ACC112 (cell line): ENCODE results near the gene SYNGR3.

Experiments
- H2AFZ ChIP-seq: fragments of 200-600 bp; sonication (generic); one replicate; pipeline ENCODE4 v1.6.0; 2017; ENCODE audit warnings: antibody characterized with exemption, low read length; ENCODE audit not compliant: unreplicated experiment
- H3K27ac ChIP-seq: fragments of 200-600 bp; sonication (generic); 2 replicates; pipeline ENCODE4 v1.5.1; 2014; ENCODE audit warnings: low read depth, mild to moderate bottlenecking, antibody characterized with exemption, low read length, moderate library complexity
- H3K27me3 ChIP-seq: fragments of 200-600 bp; sonication (generic); 2 replicates; pipeline ENCODE4 v1.6.1; 2014; ENCODE audit warnings: mild to moderate bottlenecking, antibody characterized with exemption, low read length, moderate library complexity, mixed read lengths; ENCODE audit not compliant: insufficient read depth
- H3K36me3 ChIP-seq: fragments of 200-600 bp; sonication (generic); 2 replicates; pipeline ENCODE4 v1.6.1; 2016; ENCODE audit warnings: mild to moderate bottlenecking, antibody characterized with exemption, low read length, moderate library complexity, mixed read lengths; ENCODE audit not compliant: insufficient read depth
- H3K4me1 ChIP-seq: fragments of 200-600 bp; sonication (generic); one replicate; pipeline ENCODE4 v1.6.1; 2016; ENCODE audit warnings: low read length, mixed read lengths; ENCODE audit not compliant: insufficient read depth, unreplicated experiment, control insufficient read depth
- H3K4me3 ChIP-seq: fragments of 200-600 bp; sonication (generic); 2 replicates; pipeline ENCODE4 v1.5.1; 2014; ENCODE audit warnings: mild to moderate bottlenecking, low read depth, low read length
- H3K79me2 ChIP-seq: fragments of 200-600 bp; sonication (generic); one replicate; pipeline ENCODE4 v1.6.0; 2016; ENCODE audit warnings: low read length; ENCODE audit not compliant: control insufficient read depth, unreplicated experiment, insufficient read depth

SYNGR3 gene

DNA sequence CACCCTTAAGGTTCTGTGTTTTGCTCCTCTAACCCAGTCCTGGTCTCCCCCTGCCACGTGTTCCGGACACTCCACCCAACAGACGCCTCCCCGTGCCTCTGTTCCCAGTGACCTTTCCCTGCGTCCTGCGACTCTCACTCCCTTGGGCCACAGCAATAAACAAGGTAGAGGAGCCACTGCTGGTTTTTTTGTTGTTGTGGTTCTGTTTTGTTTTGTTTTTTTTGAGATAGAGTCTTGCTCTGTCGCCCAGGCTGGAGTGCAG lies 26.1 kb downstream of the SYNGR3 start:
- peak overlapping the region; percentile 35; the same call in 1 of the 2 replicates for H3K27ac ChIP-seq
- H3K79me2 ChIP-seq, result peaks cover under 1% of the 10 kb centered on the region
- no peak overlapping the region for H2AFZ ChIP-seq
- H3K27me3 ChIP-seq, result peaks cover 15% of the 10 kb centered on the region
- H3K4me1 ChIP-seq, result peaks cover 9% of the 10 kb centered on the region
- no peaks in the 10 kb centered on the region for H3K36me3 ChIP-seq
- no peak overlapping the region for H3K4me3 ChIP-seq

DNA sequence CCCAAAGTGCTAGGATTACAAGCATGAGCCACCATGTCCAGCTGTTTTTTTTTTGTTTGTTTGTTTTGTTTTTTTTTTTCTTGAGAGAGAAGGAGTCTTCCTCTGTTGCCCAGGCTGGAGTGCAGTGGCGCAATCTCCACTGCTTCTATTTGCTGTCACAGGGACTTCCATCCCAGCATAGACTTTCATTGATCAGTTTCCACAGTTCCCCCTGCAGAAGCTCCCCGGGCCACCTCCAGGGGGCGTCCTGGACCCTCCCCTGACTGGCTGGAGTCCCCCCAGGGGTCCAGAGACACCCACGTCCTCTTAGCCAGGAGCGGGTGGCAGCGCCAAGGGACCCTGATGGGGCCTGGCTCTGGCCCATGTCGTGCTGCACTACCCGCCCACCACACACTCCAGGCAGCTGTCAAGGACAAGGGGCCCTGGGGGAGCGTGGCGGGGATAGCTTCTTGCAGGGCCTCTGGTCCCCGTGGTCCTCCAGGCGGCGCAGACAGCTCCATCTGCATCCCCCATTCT lies 26.7 kb downstream of the SYNGR3 start:
- H3K27me3 ChIP-seq, result peaks cover 16% of the 10 kb centered on the region
- no peak overlapping the region for H3K27ac ChIP-seq
- H2AFZ ChIP-seq, result no peak overlapping the region
- H3K79me2 ChIP-seq, result no peaks in the 10 kb centered on the region
- H3K4me1 ChIP-seq, result peaks cover 9% of the 10 kb centered on the region
- no peaks in the 10 kb centered on the region for H3K36me3 ChIP-seq
- H3K4me3 ChIP-seq, result no peak overlapping the region

GRCh38 chr16:2019518-2019920 lies 29.7 kb downstream of the SYNGR3 start, which contains the start of gene NPW:
TSS of gene NPW (plus strand) at chr16:2019785.
- H2AFZ ChIP-seq, result peak within 1 kb of the TSS; percentile 25
- peaks cover 16% of the 10 kb centered on the region for H3K27me3 ChIP-seq
- H3K36me3 ChIP-seq, result no peaks in the 10 kb centered on the region
- peak within 1 kb of the TSS; percentile 51 for H3K4me3 ChIP-seq
- H3K79me2 ChIP-seq, result no peaks in the 10 kb centered on the region
- no peak within 1 kb of the TSS for H3K27ac ChIP-seq
- H3K4me1 ChIP-seq, result peaks cover 9% of the 10 kb centered on the region

- Histone ChIP-seq H3K79me2 (no peaks in the 10 kb centered on the region), H3K27me3 (peaks cover 16% of the 10 kb centered on the region), H3K27ac (no peak overlapping the region), H3K4me3 (peak overlapping the region; percentile 51), H3K36me3 (no peaks in the 10 kb centered on the region), H2AFZ (peak overlapping the region; percentile 25), H3K4me1 (peaks cover 8% of the 10 kb centered on the region)
These were observed 30.4 kb downstream of the SYNGR3 start for GRCh38 chr16:2019921-2020831.

DNA sequence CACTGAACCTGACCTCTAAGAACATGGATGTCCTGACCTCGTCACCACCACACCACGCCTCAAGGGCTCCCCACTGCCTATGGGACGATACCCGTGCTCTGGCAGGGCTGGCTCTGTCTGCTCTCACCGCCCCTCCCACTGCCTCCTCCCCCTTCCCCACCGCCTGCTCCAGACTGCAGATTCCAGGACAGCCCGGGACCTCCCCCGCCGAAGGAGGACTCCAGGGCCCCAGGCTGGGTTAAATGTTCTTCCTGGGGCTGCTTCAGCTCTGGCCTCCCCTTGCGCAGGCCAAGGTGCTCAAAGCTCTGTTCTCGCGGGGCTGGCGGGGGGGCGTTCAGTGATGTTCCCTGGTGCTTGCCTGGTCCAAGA lies 32.9 kb downstream of the SYNGR3 start:
- Histone ChIP-seq H2AFZ (peak overlapping the region; percentile 83), H3K4me1 (peaks cover 4% of the 10 kb centered on the region), H3K27ac (no peak overlapping the region), H3K79me2 (no peaks in the 10 kb centered on the region), H3K36me3 (no peaks in the 10 kb centered on the region), H3K4me3 (peak overlapping the region; percentile 59), H3K27me3 (peaks cover 16% of the 10 kb centered on the region)

- peaks cover 4% of the 10 kb centered on the region for H3K4me1 ChIP-seq
- H3K79me2 ChIP-seq, result no peaks in the 10 kb centered on the region
- no peaks in the 10 kb centered on the region for H3K36me3 ChIP-seq
- H3K27me3 ChIP-seq, result peaks cover 16% of the 10 kb centered on the region
- H3K27ac ChIP-seq, result no peak overlapping the region
- H2AFZ ChIP-seq, result peak overlapping the region; percentile 83
- H3K4me3 ChIP-seq, result peak overlapping the region; percentile 73
These were observed 33.6 kb downstream of the SYNGR3 start for GRCh38 chr16:2023092-2024031.

DNA sequence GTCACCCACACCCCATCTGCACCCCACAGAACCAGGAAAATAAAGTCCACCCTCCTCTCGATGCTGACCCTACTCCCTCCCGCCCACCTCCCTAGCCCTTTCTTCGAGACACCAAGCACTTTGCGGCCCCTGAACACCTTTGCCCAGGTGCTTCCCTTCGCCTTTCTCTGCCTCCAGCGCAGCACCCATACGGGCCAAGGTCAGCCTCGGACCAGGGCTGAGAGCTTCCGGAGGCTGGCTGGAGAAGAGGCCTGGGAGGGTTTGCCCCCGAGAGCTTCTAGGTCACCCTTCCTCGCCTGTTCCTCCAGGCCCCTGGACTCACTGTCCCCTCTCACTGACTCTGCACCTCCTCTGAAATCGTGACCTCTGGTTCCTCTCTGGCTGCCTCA lies 34.3 kb downstream of the SYNGR3 start:
- peaks cover 4% of the 10 kb centered on the region for H3K4me1 ChIP-seq
- no peak overlapping the region for H3K27ac ChIP-seq
- no peaks in the 10 kb centered on the region for H3K36me3 ChIP-seq
- peaks cover 16% of the 10 kb centered on the region for H3K27me3 ChIP-seq
- no peaks in the 10 kb centered on the region for H3K79me2 ChIP-seq
- H3K4me3 ChIP-seq, result no peak overlapping the region
- H2AFZ ChIP-seq, result no peak overlapping the region

DNA sequence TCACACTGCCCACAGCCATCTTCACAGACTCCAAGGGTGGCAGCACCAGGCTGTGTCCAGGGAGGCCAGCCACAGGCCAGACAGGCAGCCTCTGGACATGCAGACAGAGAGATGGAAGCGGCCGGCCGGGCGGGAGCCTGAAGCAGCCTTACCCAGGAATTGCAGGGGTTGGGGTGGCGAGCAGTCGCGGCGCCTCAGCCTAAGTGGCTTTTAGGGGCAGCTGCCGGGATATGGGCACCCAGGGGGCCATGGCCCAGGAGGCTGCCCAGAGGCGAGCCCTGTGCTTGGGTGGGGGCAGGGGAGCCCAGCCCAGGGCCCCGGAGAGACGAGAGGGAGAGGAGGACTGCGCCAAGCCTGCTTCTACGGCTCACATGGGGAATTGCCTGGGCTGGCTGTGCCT lies 35.5 kb downstream of the SYNGR3 start:
- H3K4me1 ChIP-seq, result peaks cover 4% of the 10 kb centered on the region
- no peak overlapping the region for H3K27ac ChIP-seq
- H2AFZ ChIP-seq, result no peak overlapping the region
- peaks cover 6% of the 10 kb centered on the region for H3K27me3 ChIP-seq
- no peaks in the 10 kb centered on the region for H3K36me3 ChIP-seq
- H3K4me3 ChIP-seq, result no peak overlapping the region
- no peaks in the 10 kb centered on the region for H3K79me2 ChIP-seq

DNA sequence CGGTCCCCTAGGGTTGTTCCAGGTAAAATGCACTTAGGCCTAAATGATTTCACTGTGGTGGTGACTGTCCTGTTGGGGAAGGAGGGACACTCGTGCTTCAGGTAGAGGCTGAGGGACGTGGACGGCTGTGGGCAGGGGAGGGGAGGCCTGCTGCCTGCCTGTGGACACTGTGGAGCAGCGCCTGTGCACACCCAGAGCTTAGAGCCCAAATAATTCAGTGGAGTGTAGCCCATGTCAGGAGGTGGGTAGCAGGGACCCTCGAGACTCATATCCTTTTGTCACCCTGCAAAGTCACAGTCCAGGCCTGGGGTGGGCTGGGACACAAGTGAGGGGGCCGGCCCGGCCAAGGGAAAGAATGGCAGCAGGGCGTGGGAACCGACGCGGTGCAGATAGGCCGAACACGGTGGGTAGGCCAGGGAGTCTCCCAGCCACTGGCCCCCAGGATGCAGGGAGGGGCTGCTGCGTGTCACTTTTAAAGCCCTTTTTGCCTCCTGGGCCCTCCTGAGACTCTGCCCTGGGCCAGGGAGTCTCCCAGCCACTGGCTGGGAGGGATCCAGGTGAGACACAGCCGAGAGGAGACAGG lies 36.2 kb downstream of the SYNGR3 start:
- no peak overlapping the region for H3K27ac ChIP-seq
- no peaks in the 10 kb centered on the region for H3K79me2 ChIP-seq
- H3K4me3 ChIP-seq, result no peak overlapping the region
- H3K27me3 ChIP-seq, result no peaks in the 10 kb centered on the region; the same call in 1 of the 2 replicates
- peaks cover 4% of the 10 kb centered on the region for H3K4me1 ChIP-seq
- no peak overlapping the region for H2AFZ ChIP-seq
- no peaks in the 10 kb centered on the region for H3K36me3 ChIP-seq

GRCh38 chr16:2026461-2027023 lies 36.8 kb downstream of the SYNGR3 start, which contains the start of gene NHERF2:
TSS of gene NHERF2 (plus strand) at chr16:2026902. CDS start at chr16:2027006, 104 bp downstream.
- H3K36me3 ChIP-seq, result no peaks in the 10 kb centered on the region
- no peaks in the 10 kb centered on the region for H3K27me3 ChIP-seq
- H2AFZ ChIP-seq, result no peak within 1 kb of the TSS
- H3K4me3 ChIP-seq, result peak within 1 kb of the TSS; percentile 79
- H3K79me2 ChIP-seq, result no peaks in the 10 kb centered on the region
- H3K4me1 ChIP-seq, result peaks cover 4% of the 10 kb centered on the region
- H3K27ac ChIP-seq, result no peak within 1 kb of the TSS
